ENCODE measurements around the gene ANP32E. TPM values are rescaled to one million over a fixed set of nuclear protein-coding genes. Genes with fewer than 3 reads are reported as not detected.
A peak's percentile ranks its signal among the peaks of the same experiment; 100 is the strongest.

The ANP32E gene
- total RNA-seq, 4 donors from 2014 or later = 12.3 to 14.2 (median 13.2) TPM

- intact Hi-C loops (cut with DNase I; ENCODE audit: low total_unique reads) = no loop called here
- DNase-seq (ENCODE audit: low spot score in 2 of 2) = peak in 1 of 2 donors; percentile 88
- TF ChIP-seq POLR2A (IDR thresholded peaks at IDR 0.05) = no peak
- TF ChIP-seq, protein P1, sequence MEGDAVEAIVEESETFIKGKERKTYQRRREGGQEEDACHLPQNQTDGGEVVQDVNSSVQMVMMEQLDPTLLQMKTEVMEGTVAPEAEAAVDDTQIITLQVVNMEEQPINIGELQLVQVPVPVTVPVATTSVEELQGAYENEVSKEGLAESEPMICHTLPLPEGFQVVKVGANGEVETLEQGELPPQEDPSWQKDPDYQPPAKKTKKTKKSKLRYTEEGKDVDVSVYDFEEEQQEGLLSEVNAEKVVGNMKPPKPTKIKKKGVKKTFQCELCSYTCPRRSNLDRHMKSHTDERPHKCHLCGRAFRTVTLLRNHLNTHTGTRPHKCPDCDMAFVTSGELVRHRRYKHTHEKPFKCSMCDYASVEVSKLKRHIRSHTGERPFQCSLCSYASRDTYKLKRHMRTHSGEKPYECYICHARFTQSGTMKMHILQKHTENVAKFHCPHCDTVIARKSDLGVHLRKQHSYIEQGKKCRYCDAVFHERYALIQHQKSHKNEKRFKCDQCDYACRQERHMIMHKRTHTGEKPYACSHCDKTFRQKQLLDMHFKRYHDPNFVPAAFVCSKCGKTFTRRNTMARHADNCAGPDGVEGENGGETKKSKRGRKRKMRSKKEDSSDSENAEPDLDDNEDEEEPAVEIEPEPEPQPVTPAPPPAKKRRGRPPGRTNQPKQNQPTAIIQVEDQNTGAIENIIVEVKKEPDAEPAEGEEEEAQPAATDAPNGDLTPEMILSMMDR (IDR thresholded peaks at IDR 0.05) = no peak
Measured at GRCh38 chr1:150268340-150268704, 32.4 kb upstream of the ANP32E start.

GRCh38 chr1:150267896-150268295, 32.0 kb upstream of the ANP32E start:
- DNase-seq (ENCODE audit: low spot score in 2 of 2) = no peak
- TF ChIP-seq POLR2A (IDR thresholded peaks at IDR 0.05) = no peak
- TF ChIP-seq, protein P1 (IDR thresholded peaks at IDR 0.05) = no peak
- 31 to 39% methylated on average over 6 of the region's 6 CpGs for WGBS, 2 donors
- peak overlapping the region; percentile 99 for H3K4me3 ChIP-seq (ENCODE audit: low read depth, poor library complexity, severe bottlenecking)
- intact Hi-C loops (cut with DNase I; ENCODE audit: low total_unique reads) = no loop called here

More at GRCh38 chr1:150268340-150268704, 32.4 kb upstream of the ANP32E start:
- WGBS, 2 donors = 0 to 1% methylated on average over 21 of the region's 21 CpGs
- peak overlapping the region; percentile 99 for H3K4me3 ChIP-seq (ENCODE audit: low read depth, poor library complexity, severe bottlenecking)

- no peak overlapping the region for H3K4me3 ChIP-seq (ENCODE audit: low read depth, poor library complexity, severe bottlenecking)
- 85% methylated on average over 6 of the region's 6 CpGs for WGBS, 2 donors
- TF ChIP-seq, protein P1 (IDR thresholded peaks at IDR 0.05) = no peak
- no peak for TF ChIP-seq POLR2A (IDR thresholded peaks at IDR 0.05)
- no peak for DNase-seq (ENCODE audit: low spot score in 2 of 2)
- intact Hi-C loops (cut with DNase I; ENCODE audit: low total_unique reads) = no loop called here
Measured at GRCh38 chr1:150263549-150263948, 27.6 kb upstream of the ANP32E start.

- TF ChIP-seq POLR2A (IDR thresholded peaks at IDR 0.05) = no peak
- TF ChIP-seq, protein P1 (IDR thresholded peaks at IDR 0.05) = no peak
- DNase-seq (ENCODE audit: low spot score in 2 of 2) = no peak
- no peak overlapping the region for H3K4me3 ChIP-seq (ENCODE audit: low read depth, poor library complexity, severe bottlenecking)
- WGBS, 2 donors = 77 to 85% methylated on average over 6 of the region's 6 CpGs
- intact Hi-C loops (cut with DNase I; ENCODE audit: low total_unique reads) = no loop called here
Measured at GRCh38 chr1:150262388-150263320, 26.7 kb upstream of the ANP32E start.

DNA sequence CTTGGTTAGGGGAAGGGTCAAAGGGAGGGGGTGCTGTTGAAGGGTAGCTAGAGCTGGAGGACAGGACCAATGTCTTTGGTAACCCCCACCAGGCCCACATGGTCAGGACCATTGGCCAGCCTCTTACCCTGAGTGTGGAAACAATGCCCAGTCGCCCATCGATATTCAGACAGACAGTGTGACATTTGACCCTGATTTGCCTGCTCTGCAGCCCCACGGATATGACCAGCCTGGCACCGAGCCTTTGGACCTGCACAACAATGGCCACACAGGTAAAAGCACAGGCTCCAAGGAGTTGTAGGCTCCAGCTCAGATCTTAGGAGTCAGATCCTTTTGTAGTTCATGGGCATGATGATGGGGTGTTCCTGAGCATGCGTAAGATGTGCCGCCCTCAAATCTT, 25.5 kb upstream of the ANP32E start:
- no peak overlapping the region for H3K4me3 ChIP-seq (ENCODE audit: low read depth, poor library complexity, severe bottlenecking)
- TF ChIP-seq, protein P1 (IDR thresholded peaks at IDR 0.05) = no peak
- TF ChIP-seq POLR2A (IDR thresholded peaks at IDR 0.05) = no peak
- intact Hi-C loops (cut with DNase I; ENCODE audit: low total_unique reads) = no loop called here
- WGBS, 2 donors = 86 to 90% methylated on average over 6 of the region's 6 CpGs
- DNase-seq (ENCODE audit: low spot score in 2 of 2) = no peak

Data from lower leg skin (tissue), 4 donors.